Amniotic stem cell (primary cell): ENCODE measurements around the gene MSTO1.
"Not testable (repeated sequence)": the region's sequence is repeated elsewhere in the genome, so short reads cannot be mapped to it uniquely, and the experiment has no call there.

Experiments
- DNase-seq: peaks from one replicate; lab custom pipeline; 2025; lab: John Stamatoyannopoulos, UW

The MSTO1 gene

DNA sequence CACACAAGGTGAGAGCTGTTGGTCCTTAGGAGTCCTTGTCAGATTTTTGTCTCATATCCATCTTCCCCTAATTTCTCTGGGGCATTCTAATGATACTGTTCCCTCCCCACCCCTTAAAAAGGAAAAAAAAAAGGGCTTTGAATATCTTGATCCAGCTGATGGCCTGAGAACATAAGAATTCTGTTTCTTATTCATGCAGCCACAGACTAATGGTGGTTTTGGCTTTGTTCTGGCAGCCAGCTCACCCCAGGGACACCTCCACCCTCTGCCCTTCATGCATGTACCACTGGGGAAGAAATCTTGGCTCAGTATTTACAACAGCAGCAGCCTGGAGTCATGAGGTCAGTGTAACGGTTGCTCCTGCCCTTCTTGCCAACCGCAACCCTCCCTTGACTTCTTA is 3.2 kb downstream of the MSTO1 start:
- DNase-seq: not testable (repeated sequence)

DNA sequence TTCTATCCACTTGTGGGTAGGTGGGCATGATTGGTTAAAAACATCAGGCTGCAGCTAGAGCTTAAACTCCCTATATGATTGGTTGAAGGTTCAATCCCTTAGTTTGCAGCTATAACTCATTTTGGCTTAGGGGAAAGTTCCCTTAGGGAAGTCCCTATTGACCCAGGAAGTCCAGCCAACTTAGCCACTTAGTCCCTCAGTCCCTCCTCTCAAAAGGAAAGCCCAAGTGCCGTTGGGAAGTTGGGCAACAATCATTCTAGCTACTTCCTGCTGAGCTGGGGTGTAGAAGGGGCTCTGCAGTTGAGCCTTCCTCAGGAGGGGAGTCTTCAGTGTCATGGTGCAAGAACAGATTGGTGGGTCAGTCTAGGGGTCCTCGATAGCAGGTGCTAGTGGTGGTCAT is 12.2 kb downstream of the MSTO1 start:
- DNase-seq: no peak

DNA sequence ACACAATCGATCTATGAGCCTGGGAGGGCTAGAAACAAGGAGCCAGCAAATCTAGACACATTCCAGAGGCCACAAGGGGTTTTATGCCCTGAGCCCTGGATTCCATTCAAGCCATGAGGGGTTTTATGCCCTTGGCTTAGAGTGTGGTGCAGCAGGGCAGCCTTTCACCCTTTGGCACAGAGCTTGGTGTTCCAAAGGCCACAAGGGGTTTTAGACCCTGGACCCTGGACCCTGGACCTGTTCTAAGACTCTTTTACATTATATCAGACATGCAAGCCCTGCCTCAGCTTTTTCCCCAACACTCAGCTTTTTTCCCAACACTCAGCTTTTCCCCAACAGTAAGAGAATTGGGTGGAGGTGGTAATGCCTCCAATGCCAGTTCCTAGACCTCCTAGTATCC is 13.3 kb downstream of the MSTO1 start:
- DNase-seq: no peak

DNA sequence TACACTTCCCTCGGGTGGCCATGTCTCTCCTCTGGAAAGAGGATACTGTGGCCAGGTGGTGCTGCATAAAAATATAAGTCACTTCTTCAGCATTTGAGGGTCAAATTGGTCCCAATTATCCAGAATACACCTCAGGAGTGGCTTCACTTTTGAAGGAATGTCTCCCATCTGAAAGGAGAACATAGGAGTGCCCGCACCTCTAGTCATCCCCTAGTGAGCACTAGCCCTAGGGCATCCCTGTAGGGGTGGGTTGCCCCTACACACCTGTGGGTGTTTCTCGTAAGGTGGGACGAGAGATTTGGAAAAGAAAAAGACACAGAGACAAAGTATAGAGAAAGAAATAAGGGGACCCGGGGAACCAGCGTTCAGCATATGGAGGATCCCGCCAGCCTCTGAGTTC is 16.4 kb downstream of the MSTO1 start:
- not testable (repeated sequence) for DNase-seq

DNA sequence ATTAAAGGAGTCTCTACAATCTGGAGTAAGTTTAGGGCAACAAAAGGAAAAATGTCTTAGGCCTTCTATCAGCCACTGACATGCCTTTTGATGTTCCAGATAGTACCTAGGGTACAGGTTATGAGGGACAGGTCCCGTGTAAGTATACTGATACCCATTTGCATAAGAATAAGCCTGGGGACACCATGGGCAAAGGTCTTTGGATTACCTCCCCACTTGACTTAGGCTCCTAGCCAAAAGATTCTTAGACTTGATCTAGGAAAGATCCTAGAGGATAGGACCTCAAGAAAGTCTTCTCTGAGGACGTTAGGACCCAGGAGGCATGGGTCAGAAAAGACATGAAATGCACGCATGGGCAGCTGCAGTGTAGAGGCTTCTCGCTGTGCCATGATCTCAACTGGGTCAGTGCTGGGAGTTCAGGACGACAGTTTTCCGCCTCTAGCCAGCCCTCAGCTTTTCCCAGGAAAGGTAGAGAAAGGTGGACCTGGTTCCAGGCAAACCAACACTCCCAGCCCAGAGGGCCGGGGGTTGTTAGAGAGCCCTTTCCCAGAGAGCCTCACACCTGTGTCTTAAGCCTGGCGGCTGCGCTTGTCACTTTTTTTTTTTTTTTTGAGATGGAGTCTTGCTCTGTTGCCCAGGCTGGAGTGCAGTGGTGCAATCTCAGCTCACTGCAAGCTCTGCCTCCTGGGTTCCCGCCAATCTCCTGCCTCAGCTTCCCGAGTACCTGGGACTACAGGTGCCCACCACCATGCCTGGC is 26.6 kb downstream of the MSTO1 start:
- DNase-seq: no peak

DNA sequence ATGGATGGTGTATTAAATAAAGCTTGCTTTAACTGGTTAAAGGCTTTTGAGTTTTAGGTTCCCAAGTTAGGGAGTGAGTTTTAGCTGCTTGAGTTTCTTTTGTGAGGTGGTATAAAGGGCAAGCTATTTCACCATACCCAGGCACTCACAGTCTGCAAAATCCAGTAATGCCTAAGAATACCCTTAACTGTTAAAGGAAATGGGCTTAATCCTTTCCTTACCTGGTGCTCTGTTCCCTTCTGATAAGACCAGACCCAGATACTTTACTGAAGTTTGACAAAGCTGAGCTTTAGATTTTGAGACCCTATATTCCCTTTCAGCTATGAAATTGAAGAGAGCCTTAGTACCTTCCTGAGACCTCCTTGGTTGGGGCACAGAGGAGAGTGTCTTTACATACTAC is 30.3 kb downstream of the MSTO1 start:
- no peak for DNase-seq

DNA sequence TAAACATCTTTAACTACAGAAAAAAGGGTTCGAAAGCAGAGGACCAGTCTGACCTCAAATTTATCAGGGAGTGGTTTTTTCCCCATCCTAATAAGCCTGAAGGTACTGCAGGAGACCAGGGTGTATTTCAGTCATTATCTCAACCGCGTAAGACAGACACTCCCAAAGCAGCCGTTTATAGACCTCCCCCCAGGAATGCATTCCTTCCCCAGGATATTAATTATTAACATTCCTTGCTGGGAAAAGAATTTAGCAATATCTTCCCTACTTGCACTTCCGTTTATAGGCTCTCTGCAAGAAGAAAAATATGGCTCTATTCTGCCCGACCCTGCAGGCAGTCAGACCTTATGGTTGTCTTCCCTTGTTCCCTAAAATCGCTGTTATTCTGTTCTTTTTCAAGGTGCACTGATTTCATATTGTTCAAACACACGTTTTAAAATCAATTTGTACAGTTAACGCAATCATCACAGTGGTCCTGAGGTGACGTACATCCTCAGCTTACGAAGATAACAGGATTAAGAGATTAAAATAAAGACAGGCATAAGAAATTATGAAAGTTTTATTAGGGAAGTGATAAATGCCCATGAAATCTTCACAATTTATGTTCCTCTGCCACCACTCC is 32.7 kb downstream of the MSTO1 start:
- DNase-seq: not testable (repeated sequence)

DNA sequence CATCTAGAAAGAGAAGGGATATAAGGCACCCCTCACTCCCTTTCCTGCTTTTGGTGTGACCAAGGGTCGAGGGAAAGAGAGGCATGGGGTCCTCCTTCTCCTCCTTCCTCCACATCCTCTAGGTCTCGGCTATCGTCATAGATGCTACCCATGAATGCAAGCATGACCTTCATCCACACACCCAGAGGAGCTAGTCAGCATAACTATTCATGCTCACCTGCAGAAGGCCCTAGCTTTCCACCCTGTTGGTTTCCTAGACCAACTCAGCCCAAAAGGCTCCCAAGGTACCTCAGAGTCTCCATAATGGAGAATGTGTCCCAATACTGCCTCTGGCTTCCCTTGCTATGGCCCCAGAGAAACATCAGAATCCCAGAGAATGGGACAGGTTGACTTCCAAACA is 33.2 kb downstream of the MSTO1 start:
- DNase-seq: no peak

DNA sequence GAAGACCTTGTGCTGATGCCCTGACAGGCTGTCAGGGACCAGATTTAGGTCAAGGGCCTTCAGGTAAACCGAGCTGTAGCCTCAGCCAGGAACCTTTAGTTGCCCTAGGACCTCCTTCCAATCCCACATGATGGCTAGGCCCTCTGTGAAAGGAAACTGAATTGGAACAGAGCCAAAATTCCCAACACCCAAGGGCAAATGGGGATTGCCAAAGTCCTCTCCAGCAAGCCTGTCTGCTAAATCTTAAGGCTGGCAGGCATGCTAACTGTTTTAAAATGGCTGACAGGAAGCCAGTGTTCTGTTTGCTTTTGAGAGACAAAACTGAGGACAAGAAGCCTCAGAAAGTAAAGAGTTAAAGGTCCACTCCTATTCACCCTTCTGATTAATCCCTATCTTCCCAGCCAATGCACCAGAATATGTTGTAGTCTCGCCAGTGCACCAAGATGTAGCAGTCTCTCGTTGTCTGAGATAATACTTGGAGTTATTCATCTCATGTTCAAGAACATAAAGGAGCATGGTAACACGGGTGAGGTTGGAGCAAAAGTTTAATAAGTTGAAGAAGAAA is 35.1 kb downstream of the MSTO1 start:
- DNase-seq: no peak

DNA sequence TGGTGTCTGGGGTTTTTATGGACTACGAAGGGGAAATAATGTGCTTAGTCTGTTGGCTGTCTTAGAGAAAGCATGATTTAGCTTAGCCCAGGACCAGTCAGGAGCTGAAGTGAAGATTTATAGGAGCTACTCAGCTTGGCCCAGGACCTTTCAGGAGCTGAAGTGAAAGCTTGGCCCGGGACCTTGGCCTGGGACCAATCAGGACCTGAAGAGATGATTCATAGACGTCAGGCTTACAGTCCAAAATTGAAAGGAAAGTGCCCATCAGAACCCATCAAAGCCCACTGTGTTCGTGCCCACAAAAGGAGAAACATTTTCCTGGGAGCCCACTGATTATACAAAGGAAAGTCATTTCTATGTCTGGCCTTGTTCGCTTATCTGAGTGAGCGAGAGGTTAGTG is 35.6 kb downstream of the MSTO1 start:
- DNase-seq: no peak

DNA sequence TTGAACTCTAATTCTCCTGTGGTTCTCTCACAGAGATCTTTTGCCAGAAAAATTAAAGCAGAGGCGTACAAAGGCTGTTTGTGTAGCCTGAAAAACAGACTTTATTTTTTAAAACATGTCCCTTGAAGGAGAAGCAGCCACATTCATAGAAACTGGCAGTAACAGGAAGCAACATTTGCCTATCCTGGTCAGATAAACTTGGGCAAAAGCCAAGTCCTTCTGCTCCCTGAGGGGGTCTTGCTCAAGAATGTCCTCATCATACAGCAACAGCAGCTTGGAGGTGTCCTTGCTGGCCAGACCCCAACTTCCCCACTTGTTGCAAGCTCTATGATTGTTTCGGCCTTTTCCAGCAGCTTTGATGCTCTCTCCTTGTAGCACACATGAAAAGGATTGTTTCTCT is 36.3 kb downstream of the MSTO1 start:
- no peak for DNase-seq

DNA sequence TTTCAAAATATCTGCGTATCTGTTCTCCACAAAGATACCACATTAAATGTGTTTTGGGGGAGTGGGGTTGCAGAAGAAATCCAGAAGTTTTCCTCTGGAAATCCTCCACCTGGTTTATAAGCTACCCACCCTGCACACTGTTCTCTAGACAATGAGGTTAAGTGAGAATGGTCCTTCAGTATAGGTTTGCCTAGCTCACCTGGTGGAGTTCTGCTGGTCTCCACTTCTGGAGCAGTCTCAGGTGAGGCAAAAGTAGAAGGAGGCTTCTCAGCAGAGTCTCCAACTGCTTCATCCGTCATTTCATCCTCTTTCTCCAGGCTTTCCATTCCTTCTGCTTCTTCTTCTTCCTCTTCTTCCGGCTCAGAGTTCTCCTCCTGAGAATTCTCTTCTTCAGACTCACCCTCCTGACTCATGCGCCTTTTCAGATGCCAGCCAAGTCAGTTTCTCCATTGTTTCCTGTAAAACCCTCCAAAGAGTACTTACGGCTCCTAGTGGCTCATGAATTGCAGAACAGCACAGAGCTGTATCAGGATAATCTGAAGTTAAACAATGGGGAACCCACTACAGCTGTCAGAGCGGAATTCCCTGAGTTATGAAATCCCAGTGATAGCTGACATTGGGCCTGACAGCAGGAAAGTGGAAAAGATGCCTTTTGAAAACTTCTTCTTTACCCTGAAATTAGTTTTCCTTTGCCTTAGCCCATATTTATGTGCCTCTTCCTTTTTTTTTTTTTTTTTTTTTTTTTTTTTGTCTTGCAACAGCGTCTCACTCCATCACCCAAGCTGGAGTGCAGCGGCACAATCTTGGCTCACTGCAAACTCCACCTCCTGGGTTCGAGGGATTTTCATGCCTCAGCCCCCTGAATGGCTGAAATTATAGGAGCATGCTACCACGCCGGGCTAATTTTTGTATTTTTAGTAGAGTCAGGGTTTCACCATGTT is 38.5 kb downstream of the MSTO1 start:
- DNase-seq: peak; percentile 65

DNA sequence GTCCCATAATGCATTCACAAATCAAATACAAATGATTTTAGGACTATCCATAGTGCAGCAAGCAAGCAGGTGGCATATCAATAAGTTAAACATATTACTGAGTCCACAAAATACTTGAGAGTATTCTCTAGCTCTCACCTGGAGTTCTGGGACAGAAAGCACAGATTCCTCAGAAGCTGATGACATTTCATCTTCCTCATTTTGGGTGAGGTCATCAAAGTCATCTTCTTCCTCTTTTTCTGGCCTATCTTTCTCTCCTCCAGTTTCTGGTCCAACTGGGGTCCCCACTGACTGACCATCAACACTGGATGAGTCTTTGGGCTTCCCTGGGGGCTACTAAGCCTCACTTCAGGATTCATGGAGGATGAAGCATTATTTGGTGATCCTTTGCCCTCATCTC is 39.7 kb downstream of the MSTO1 start:
- DNase-seq: no peak

DNA sequence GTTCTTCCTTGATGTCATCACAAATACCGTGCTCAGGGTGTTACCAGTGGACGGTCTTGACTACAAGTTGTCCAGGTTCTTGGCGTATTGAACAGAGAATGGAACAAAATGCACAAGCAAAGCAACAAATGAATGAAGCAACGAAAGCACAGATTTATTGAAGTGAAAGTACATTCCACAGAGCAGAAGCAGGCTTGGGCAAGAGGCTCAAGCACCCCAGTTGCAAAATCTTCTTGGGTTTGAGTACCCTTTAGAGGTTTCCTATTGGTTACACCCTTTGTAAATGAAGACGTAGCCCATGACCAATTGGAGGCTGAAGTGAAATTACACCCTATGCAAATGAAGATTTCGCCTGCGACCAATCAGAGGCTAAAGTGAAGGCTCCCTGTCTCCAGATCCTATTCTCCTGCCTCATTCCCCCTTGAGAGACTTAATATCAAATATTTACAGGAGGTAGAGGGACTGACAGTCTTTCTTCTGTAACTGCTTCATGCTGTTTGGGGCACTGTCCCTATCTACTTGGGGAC is 40.3 kb downstream of the MSTO1 start:
- DNase-seq: no peak

DNA sequence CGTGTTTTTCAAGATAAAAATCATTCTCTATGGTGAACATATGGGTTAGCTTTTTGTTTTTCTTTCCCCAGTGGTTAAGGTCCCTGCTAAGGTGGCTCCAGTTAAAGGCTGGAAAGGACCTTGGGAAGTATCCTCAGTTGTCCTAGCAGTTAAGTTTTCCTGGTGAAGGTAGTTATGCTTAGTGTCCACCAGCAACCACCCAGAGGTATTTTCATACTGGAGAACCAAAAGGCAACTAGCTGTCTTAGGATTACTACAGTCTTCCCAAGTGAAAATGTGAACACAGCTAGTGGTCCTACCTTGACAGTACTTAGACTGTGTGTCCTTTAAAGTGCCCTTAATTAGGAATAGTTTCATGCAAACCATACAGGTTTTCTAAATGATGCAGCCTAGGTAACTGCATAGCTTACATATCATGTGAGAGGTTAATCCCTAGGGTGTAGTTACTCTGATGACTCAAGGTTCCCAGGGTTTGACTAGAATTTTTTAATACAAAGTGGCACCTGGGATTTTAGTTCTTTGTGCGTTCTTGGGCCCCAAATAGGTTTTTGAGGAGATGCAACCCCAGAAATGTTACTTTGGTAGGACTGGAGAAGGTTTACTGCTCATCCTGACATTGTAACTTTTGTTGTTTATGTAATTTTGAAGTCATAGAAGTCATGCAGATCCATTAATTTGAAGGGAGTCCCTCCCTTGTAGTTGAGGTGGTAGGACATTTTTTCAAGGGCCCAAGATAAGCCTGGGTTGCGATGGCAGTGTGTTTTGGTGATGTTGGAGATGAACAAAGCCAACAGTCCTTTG is 42.0 kb downstream of the MSTO1 start:
- DNase-seq: no peak

DNA sequence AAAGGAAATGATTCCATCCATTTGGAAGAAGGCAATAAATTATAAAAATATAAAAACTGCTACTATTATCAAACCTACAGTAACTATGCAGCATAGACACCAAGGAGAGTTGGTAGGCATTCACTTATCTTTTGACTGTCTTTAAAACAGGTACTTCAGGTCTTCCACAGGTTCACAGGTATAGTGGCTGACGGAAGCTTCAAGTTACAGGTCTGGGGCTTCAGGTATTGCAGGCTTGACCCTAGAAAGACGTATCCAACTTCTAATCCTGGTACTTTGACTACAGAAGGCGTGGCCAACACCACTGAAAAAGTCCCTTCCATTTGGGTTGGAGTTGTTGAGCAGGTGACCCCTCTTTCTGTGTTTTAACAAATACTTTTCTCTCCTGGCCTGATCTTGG is 42.9 kb downstream of the MSTO1 start:
- DNase-seq: no peak

DNA sequence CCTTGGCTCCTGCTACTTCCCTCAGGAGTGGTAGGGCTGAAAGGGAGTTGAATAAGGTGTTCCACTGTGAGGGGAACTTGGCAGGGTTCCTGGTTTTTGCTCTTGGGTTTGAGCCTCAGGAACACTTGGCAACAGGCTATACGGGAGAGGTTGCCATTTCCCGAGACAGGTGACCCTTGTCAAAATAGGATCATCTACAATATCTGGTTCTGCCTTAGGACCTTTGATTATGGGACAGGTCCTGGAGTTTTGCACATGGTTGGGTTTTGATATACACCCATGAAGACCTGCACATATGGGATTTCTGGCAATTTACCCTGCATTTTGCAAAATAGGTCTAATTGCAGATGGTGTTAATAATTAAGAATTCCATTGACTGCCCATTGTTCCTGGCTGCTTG is 47.4 kb downstream of the MSTO1 start:
- DNase-seq: no peak

DNA sequence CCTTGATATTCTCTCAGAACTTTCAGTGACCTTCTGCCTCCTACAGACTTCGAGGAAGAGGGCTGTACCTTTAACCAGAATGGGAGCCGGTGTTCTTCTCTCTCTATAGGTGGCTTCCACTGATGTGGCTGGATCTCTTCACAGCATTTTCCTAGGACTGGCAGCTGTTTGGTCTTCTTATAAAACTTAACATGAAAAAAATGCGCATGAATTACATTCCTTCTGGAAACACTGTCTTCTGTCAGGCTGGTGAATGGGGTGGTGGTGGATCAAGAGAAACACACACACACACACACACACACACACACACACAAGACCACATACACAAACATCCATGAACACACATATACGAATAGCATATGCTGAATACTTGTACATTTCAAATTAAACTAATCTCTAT is 51.2 kb downstream of the MSTO1 start:
- DNase-seq: not testable (repeated sequence)
